ENCODE data around the gene FASN.

FASN gene

GRCh38 chr17:82092094-82092586 is 5.9 kb downstream of the FASN start:
- Histone ChIP-seq H3K36me3 (ENCODE audit: low read length) (0 out of 2 replicates have a peak, but pooled peaks cover 2% of the 10 kb centered on the region), H3K4me2 (ENCODE audit: low read depth, low read length, poor library complexity, severe bottlenecking) (no peak overlapping the region), H3K27me3 (ENCODE audit: low read length) (no peaks in the 10 kb centered on the region), H2AFZ (ENCODE audit: low read depth, low read length, severe bottlenecking) (no peak overlapping the region), H3K9me3 (ENCODE audit: insufficient read depth, low read length) (no peaks in the 10 kb centered on the region), H3K9ac (ENCODE audit: low read length) (no peak overlapping the region), H3K9me2 (replicated peaks; ENCODE audit: insufficient read depth, low read length) (no peaks in the 10 kb centered on the region), H3K4me3 (ENCODE audit: insufficient read depth, low read length, poor library complexity, severe bottlenecking) (no peak overlapping the region), H4K20me1 (ENCODE audit: low read depth, low read length) (no peaks in the 10 kb centered on the region; the same call in 1 of the 2 replicates), H3K79me2 (ENCODE audit: insufficient read depth, low read length) (peaks cover 23% of the 10 kb centered on the region), H3K27ac (ENCODE audit: low read depth, low read length) (no peak overlapping the region), H3F3A (ENCODE audit: insufficient read depth) (no peaks in the 10 kb centered on the region)
- no peak for TF ChIP-seq CTCF (IDR thresholded peaks at IDR 0.05; ENCODE audit: insufficient read depth, low read length, poor library complexity, severe bottlenecking)
- TF ChIP-seq EZH2phosphoT487 (conservative IDR thresholded peaks at IDR 0.05; ENCODE audit: low read length) = no peak

- H3K36me3 ChIP-seq (ENCODE audit: low read length) = 0 out of 2 replicates have a peak, but pooled peaks cover 2% of the 10 kb centered on the region
- H3K79me2 ChIP-seq (ENCODE audit: insufficient read depth, low read length) = peaks cover 16% of the 10 kb centered on the region
- no peak overlapping the region for H3K27ac ChIP-seq (ENCODE audit: low read depth, low read length)
These were observed 6.6 kb downstream of the FASN start for GRCh38 chr17:82091264-82092066.

GRCh38 chr17:82090549-82091263 is 7.3 kb downstream of the FASN start:
- TF ChIP-seq CTCF (IDR thresholded peaks at IDR 0.05; ENCODE audit: insufficient read depth, low read length, poor library complexity, severe bottlenecking) (no peak), EZH2phosphoT487 (conservative IDR thresholded peaks at IDR 0.05; ENCODE audit: low read length) (no peak)
- Histone ChIP-seq H3K36me3 (ENCODE audit: low read length) (0 out of 2 replicates have a peak, but pooled peaks cover 2% of the 10 kb centered on the region), H3K9me3 (ENCODE audit: insufficient read depth, low read length) (no peaks in the 10 kb centered on the region)

More at GRCh38 chr17:82091264-82092066, 6.6 kb downstream of the FASN start:
- H3K9me3 ChIP-seq (ENCODE audit: insufficient read depth, low read length) = no peaks in the 10 kb centered on the region
- H4K20me1 ChIP-seq (ENCODE audit: low read depth, low read length) = no peaks in the 10 kb centered on the region; the same call in 1 of the 2 replicates
- H3K9ac ChIP-seq (ENCODE audit: low read length) = no peak overlapping the region
- H3K4me3 ChIP-seq (ENCODE audit: insufficient read depth, low read length, poor library complexity, severe bottlenecking) = no peak overlapping the region
- no peak for TF ChIP-seq CTCF (IDR thresholded peaks at IDR 0.05; ENCODE audit: insufficient read depth, low read length, poor library complexity, severe bottlenecking)
- TF ChIP-seq EZH2phosphoT487 (conservative IDR thresholded peaks at IDR 0.05; ENCODE audit: low read length) = no peak
- no peaks in the 10 kb centered on the region for H3K27me3 ChIP-seq (ENCODE audit: low read length)
- H2AFZ ChIP-seq (ENCODE audit: low read depth, low read length, severe bottlenecking) = no peak overlapping the region
- no peaks in the 10 kb centered on the region for H3K9me2 ChIP-seq (replicated peaks; ENCODE audit: insufficient read depth, low read length)
- H3F3A ChIP-seq (ENCODE audit: insufficient read depth) = no peaks in the 10 kb centered on the region
- no peak overlapping the region for H3K4me2 ChIP-seq (ENCODE audit: low read depth, low read length, poor library complexity, severe bottlenecking)

More at GRCh38 chr17:82090549-82091263, 7.3 kb downstream of the FASN start:
- H3K27me3 ChIP-seq (ENCODE audit: low read length) = no peaks in the 10 kb centered on the region
- peaks cover 9% of the 10 kb centered on the region for H3K79me2 ChIP-seq (ENCODE audit: insufficient read depth, low read length)
- H2AFZ ChIP-seq (ENCODE audit: low read depth, low read length, severe bottlenecking) = no peak overlapping the region
- no peaks in the 10 kb centered on the region for H4K20me1 ChIP-seq (ENCODE audit: low read depth, low read length)
- H3K9me2 ChIP-seq (replicated peaks; ENCODE audit: insufficient read depth, low read length) = no peaks in the 10 kb centered on the region
- no peak overlapping the region for H3K27ac ChIP-seq (ENCODE audit: low read depth, low read length)
- H3K9ac ChIP-seq (ENCODE audit: low read length) = no peak overlapping the region
- no peak overlapping the region for H3K4me2 ChIP-seq (ENCODE audit: low read depth, low read length, poor library complexity, severe bottlenecking)
- H3F3A ChIP-seq (ENCODE audit: insufficient read depth) = no peaks in the 10 kb centered on the region
- no peak overlapping the region for H3K4me3 ChIP-seq (ENCODE audit: insufficient read depth, low read length, poor library complexity, severe bottlenecking)

All from SU-DHL-6 (cell line).